HG03135 (cell line): ENCODE measurements around the gene IPO11.

Experiments used
- ATAC-seq: cut with Tn5 transposase; IDR thresholded peaks from one replicate; pipeline ENCODE4 v1.9.1; 2021; ENCODE audit warnings: mild to moderate bottlenecking, moderate library complexity; ENCODE audit not compliant: unreplicated experiment

The IPO11 gene

DNA sequence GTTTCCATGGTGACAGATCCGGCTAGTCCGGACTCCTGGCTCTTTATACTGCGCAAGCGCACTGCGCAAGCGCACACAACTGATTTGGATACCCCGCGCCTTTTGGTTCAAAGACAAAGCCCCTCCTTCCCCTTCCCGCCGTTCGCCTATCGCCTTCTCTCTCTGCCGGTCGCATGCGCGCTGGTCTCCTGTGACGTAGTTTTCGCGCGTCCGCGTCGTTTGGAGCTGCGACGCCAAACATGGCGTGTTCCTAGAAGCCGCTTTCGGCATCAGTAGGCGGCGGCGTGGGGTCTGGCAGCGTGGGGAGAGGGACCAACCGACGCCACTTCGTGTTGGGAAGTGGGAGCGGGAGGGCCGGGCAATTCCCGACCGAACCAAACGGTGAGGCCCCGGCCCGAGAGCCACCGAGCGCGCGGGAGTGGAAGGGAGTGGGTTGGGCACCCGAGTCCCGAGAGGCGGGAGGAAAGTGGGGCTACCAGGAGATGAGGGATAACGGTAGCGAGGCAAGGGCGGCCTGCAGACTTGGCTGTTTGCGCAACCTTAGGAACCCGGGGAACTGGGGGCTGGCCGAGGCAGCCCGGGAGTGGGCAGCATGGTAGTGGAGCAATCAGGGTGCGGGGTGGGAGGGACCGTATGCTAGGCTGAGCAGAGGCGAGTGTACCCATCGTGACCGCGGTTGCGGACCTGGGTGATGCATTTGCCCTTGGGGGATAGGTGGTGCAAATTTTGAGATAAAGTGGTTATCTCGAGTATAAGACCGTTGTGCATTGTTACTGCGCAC lies at the start of gene IPO11:
Gene IPO11 (plus strand): TSS at position 215 of the 781 bp plus-strand sequence. CDS start 24,517 bp downstream, outside the sequence.
- ATAC-seq: peak; percentile 94

DNA sequence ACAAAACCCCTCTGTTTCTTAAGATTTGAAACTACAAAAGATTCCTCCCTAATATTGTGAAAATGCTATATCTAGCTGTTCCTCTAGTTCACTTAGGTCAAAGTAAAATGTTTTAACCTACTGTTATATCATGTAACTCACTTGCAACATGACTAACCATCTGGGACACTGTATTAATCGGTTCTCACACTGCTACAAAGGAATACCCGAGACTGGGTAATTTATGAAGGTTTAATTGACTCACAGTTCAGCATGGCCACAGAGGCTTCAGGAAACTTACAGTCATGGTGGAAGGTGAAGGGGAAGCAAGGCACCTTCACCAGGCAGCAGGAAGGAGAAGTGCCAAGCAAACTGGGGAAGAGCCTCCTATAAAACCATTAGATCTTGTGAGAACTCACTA lies 43.5 kb upstream of the IPO11 start:
- no peak for ATAC-seq

GRCh38 chr5:62371409-62371808 lies 41.2 kb upstream of the IPO11 start:
- no peak for ATAC-seq

DNA sequence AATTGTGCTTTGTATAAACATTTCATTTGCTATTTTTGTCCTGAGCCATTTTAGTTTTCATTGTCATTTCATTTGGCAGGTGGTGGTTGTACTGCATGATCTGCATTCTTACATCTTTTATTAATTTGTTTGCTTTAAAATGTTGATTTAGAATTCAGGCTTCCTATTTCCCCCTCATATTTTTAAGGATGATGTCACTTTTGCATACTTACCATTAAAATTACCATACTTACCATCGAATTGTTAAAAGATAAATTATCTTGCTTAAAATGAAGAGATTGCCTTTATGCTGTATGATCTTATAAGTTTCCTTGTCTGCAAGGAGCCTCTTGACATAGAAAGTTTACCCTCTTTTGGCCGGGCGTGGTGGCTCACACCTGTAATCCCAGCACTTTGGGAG lies 40.0 kb upstream of the IPO11 start:
- no peak for ATAC-seq

- no peak for ATAC-seq
Measured at GRCh38 chr5:62373382-62373781, 39.2 kb upstream of the IPO11 start.

- no peak for ATAC-seq
Measured at GRCh38 chr5:62374090-62374489, 38.5 kb upstream of the IPO11 start.

- no peak for ATAC-seq
Measured at GRCh38 chr5:62375627-62376026, 36.9 kb upstream of the IPO11 start.

- ATAC-seq: no peak
Measured at GRCh38 chr5:62376064-62376463, 36.5 kb upstream of the IPO11 start.

DNA sequence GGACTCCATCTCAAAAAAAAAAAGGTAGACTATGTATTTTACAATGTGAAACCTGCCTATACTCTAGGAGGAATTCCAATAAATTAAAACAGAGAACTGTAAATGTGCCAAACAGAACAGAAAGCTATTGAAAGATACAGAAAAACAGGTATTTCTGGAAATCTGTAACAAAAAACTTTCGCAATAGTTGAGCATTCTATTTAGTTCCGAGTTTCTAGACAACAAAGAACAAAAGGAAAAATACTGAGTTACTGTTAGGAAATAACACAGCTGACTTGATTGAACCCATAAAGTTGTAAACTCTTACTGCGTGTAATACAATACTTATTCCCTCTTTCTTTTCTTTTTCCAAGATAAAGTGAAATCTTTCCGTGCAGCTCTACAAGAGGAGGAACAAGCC lies 27.4 kb upstream of the IPO11 start:
- no peak for ATAC-seq

DNA sequence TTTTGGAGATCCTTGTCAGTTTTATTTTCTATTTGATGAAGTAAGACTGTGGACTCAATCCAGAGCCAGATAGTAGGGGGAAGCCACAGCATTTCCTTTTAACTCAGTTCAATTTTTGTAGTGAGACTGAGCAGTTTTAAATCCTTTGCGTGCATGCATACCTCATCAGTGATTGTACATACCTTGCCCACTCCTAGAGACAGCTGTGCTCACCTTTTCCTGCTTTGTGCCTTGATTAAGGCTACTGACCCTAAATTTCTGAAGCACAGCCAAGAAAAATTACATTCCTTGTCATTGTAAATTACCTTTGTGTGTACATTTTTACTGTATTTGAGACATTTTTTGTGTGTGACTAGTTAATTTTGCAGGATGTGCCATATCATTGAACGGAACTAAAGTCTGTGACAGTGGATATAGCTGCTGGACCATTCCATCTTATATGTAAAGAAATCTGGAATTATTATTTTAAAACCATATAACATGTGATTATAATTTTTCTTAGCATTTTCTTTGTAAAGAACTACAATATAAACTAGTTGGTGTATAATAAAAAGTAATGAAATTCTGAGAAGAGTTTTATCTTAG lies 26.7 kb upstream of the IPO11 start:
- ATAC-seq: no peak

GRCh38 chr5:62386824-62387223 lies 25.7 kb upstream of the IPO11 start:
- ATAC-seq: no peak

DNA sequence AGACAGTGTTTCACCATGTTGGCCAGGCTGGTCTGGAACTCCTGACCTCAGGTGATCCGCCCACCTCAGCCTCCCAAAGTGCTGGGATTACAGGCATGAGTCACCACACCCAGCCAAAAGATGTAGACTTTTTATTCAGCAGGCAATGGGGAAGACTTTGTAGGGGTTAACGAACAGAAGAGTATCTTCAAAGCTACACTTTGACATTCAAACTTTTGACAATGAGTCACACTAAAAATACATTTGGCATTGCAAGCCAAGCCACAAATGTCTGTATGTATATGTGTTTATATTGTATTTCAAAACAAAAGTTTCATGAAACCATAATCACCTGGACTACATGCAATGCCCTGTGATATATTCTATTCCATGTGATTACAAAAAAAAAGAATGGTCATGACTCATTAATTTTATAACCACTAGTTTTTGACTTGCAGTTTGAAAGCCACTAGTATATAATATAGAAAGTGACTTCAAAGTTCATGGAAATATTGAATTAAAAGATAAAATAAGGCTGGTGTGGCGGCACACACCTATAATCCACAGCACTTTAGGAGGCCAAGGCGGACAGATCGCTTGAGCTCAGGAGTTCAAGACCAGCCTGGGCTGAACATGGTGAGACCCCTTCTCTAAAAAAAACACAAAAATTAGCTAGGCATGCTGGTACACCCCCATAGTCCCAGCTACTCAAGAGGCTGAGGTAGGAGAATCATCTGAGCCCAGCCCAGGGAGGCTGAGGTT lies 17.2 kb upstream of the IPO11 start:
- ATAC-seq: no peak

DNA sequence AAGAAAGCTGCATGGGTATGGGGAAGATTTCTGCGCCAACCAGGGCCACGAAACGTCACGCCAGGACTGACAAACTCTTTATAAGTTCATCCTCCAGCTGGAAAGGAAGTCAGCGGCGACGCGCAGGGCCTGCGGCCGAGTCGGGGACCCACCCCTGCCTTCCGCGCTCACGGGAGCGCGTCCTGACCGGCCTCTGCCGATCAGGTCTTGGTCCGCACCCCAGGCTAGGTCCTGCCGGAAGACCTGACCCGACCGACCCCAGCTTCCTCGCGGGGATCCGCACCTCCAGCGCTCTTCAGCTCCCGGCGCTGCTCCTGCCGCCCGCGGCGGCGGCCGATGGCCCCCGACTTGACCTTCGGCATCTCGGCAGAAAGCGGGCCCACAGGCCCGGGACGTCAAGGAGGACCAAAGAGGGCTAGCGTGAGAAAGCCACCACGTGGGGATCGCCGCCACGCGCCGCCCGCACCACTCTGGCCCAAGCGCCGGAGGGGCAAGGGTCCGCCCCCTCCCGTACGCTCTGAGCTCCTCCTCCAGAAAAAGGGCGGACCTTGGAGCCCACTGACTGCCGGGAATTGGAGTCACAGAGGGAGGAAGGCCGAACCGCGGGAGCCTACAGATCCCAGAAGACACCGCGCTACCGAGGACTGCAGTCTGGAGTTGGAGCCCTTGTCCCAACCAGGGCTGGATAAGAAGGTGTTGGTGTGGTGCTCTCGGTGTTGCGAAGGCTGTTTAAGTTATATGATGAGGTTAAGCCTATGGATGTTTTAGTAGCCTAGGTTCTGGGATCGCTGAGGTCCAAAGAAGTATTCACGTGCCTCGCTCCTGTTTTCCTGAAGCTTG lies 8.9 kb upstream of the IPO11 start, which contains the start of gene DIMT1:
Gene DIMT1 (minus strand): TSS at position 495 of the 840 bp plus-strand sequence. CDS start 133 bp downstream, at position 362.
- ATAC-seq: peak; percentile 98

DNA sequence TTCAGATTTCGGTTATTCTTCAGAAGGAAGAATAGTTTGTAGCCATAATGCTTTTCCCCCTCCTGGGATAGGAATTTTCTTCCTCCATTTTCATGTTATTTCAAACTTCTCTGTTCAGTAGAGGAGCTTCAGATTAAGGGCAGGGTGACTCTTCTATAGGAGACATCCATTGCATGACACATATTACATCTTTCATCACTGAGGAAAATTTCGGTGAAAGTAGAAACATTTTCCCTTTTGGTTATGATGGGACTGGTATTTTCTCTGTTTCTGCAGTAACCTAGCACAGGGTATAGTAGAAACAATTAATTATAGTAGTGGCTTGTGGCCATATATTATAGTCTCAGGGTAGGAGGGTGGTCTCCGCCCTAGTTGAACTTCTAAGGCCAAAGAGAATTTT lies 1.1 kb downstream of the IPO11 start:
- no peak for ATAC-seq

DNA sequence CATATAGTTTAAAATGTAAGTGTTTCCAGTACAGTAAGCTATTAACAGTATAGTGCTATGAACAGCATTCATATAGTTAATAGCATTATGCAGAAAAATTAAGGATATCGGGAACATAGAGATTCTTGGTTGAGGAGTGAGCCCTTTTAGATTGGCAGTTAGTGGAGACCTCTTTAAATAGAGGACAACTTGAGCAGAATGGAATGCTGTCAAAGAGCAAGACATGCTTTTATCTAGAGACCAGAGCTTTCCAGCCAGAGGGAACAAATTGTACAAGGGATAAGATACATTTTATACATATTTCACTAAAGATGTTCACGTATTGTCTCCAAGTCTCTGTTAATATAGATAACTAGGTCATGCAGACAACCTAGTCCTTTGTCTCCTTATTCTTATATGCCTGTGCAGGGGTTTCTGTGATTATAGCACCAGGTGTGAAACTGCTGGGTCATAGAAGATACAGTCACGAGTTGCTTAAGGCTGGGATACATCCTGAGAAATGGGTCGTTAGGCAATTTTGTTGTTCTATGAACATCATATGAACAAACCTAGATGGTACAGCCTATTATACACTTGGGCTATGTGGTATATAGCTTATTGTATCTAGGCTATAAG lies 6.0 kb downstream of the IPO11 start:
- ATAC-seq: no peak

GRCh38 chr5:62419609-62420008 lies 7.0 kb downstream of the IPO11 start:
- no peak for ATAC-seq

- ATAC-seq: no peak
Measured at GRCh38 chr5:62421414-62421813, 8.9 kb downstream of the IPO11 start.

DNA sequence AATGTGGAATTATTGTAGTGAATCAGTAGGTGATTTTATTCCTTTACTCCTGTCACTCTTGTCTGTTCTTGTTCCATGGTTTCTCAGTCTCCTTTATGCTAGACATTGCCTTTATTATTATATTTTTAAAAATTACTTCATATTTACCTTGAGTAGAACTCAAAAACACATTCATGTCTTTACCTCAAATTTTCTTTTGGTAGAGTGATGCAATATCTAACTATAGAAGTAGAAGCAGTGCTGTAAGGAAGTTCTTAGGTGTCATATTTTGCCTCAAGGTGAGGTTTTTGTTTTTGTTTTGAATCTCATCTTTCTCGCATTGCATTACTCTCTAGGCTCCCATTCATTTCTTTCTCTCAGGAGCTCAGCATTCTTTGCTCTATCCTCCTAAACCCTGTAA lies 12.2 kb downstream of the IPO11 start:
- no peak for ATAC-seq

DNA sequence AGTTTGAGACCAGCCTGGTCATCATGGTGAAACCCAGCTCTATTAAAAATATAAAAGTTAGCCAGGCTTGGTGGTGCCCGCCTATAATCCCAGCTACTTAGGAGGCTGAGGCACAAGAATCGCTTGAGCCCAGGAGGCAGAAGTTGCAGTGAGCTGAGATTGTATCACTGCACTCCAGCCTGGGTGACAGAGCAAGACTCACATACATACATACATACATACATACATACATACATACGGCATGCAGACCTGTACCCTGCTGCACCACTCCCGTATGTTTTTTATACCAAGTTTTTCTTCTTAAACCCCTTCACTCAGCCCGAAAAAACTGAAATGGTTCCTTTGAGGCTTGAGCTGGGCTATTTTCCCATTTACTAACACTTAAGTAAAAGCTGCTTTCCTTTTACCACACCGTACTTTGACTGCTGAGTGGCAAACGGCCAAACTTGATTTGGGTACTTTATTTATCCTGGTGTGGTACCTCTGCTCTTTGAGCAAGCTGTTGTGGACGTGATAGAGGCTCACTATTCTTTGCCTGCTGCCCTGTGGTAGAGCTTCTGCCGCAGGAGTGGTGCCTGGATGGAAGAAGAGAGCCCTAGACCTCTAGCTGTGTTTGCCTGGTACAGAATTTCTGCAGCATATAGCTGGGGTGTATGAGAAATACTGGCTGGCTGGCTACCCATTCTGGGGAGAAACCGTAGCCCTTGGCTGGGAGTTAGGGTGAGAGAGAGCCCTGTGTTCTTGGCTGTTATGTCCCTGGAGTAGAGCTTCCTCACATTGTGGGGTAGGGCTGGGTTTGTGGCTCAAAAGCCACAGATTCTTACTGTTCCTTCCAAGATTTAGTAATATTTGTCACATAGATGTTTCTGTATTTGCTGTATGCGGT lies 19.4 kb downstream of the IPO11 start:
- no peak for ATAC-seq
